ENCODE data around the gene CTXND1. TPM values are rescaled to one million over a fixed set of nuclear protein-coding genes. Genes with fewer than 3 reads are reported as not detected.

CTXND1 gene
- total and polyA plus RNA-seq, 2 experiments from 2014 or later: 0.05 TPM; not detected in 1

DNA sequence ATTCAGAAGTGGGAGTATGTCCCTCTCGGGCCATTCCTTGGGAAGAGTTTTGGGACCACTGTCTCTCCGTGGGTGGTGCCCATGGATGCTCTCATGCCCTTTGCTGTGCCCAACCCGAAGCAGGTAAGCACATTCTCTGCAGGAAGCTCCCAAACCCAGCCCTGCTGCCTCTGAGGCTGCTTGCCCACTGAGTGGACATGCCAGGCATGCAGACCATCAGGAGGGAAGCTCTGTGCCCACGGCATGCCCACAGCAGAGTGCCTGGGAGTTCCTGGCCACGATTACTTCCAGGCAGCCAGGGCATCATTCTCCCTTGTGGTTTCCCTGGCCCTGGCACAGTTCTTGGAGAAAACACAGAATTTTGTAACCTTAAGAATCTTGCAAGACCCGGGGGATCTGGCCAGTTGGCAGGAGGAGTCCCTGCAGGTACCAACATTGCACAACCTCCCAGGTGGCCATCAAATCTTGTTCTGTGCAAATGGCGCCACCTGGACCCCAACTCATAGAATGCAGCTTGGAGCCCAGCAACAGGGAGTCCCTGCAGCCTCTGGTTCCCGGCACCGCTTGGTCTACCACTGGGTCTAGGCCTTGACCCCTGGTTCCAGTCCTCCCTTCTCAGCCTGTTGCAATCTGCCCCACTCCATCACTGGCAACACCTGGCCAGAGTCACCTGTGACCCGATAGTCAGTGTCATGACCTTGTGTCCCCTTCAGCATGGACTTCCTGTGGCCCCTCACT, 78.8 kb downstream of the CTXND1 start:
- peaks cover 3% of the 10 kb centered on the region for H3K27me3 Mint-ChIP-seq (ENCODE audit: insufficient read depth, low read depth, poor library complexity)
- H2AFZ ChIP-seq: no peak overlapping the region
- no peak overlapping the region for H3K4me2 ChIP-seq
- H3K27ac Mint-ChIP-seq: no peak overlapping the region
- H3K4me1 ChIP-seq (ENCODE audit: insufficient read depth): no peaks in the 10 kb centered on the region
- H3K9me2 ChIP-seq (ENCODE audit: insufficient read depth): no peaks in the 10 kb centered on the region
- H3K4me1 Mint-ChIP-seq: no peaks in the 10 kb centered on the region; the same call in 2 of the 3 replicates
- H3F3A ChIP-seq (replicated peaks; ENCODE audit: low read depth): no peaks in the 10 kb centered on the region
- no peaks in the 10 kb centered on the region for H3K79me2 ChIP-seq (replicated peaks; ENCODE audit: insufficient read depth)
- TF ChIP-seq JUNB (IDR thresholded peaks at IDR 0.05; ENCODE audit: unreplicated experiment): no peak
- TF ChIP-seq, protein P1, sequence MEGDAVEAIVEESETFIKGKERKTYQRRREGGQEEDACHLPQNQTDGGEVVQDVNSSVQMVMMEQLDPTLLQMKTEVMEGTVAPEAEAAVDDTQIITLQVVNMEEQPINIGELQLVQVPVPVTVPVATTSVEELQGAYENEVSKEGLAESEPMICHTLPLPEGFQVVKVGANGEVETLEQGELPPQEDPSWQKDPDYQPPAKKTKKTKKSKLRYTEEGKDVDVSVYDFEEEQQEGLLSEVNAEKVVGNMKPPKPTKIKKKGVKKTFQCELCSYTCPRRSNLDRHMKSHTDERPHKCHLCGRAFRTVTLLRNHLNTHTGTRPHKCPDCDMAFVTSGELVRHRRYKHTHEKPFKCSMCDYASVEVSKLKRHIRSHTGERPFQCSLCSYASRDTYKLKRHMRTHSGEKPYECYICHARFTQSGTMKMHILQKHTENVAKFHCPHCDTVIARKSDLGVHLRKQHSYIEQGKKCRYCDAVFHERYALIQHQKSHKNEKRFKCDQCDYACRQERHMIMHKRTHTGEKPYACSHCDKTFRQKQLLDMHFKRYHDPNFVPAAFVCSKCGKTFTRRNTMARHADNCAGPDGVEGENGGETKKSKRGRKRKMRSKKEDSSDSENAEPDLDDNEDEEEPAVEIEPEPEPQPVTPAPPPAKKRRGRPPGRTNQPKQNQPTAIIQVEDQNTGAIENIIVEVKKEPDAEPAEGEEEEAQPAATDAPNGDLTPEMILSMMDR (conservative IDR thresholded peaks at IDR 0.05; ENCODE audit: low read depth in 2 of 2): peak; percentile 72 to 90
- TF ChIP-seq, protein P2, sequence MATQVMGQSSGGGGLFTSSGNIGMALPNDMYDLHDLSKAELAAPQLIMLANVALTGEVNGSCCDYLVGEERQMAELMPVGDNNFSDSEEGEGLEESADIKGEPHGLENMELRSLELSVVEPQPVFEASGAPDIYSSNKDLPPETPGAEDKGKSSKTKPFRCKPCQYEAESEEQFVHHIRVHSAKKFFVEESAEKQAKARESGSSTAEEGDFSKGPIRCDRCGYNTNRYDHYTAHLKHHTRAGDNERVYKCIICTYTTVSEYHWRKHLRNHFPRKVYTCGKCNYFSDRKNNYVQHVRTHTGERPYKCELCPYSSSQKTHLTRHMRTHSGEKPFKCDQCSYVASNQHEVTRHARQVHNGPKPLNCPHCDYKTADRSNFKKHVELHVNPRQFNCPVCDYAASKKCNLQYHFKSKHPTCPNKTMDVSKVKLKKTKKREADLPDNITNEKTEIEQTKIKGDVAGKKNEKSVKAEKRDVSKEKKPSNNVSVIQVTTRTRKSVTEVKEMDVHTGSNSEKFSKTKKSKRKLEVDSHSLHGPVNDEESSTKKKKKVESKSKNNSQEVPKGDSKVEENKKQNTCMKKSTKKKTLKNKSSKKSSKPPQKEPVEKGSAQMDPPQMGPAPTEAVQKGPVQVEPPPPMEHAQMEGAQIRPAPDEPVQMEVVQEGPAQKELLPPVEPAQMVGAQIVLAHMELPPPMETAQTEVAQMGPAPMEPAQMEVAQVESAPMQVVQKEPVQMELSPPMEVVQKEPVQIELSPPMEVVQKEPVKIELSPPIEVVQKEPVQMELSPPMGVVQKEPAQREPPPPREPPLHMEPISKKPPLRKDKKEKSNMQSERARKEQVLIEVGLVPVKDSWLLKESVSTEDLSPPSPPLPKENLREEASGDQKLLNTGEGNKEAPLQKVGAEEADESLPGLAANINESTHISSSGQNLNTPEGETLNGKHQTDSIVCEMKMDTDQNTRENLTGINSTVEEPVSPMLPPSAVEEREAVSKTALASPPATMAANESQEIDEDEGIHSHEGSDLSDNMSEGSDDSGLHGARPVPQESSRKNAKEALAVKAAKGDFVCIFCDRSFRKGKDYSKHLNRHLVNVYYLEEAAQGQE (IDR thresholded peaks at IDR 0.05; ENCODE audit: unreplicated experiment): no peak
- TF ChIP-seq ZNF114 (CRISPR knock-in tag; IDR thresholded peaks at IDR 0.05): no peak
- no peak overlapping the region for H3K4me3 Mint-ChIP-seq
- peaks cover 35% of the 10 kb centered on the region for H3K36me3 Mint-ChIP-seq (ENCODE audit: low read depth)
- DNase-seq (ENCODE audit: low spot score) (peak; percentile 87), ATAC-seq (peak; percentile 98)
- H4K20me1 ChIP-seq (replicated peaks; ENCODE audit: insufficient read depth): no peaks in the 10 kb centered on the region; the same call in 1 of the 2 replicates
- H3K36me3 ChIP-seq (ENCODE audit: insufficient read depth): no peaks in the 10 kb centered on the region
- H3K27ac ChIP-seq (ENCODE audit: low read depth): no peak overlapping the region
- H3K4me3 ChIP-seq: no peak overlapping the region
- peaks cover 2% of the 10 kb centered on the region; the same call in 1 of the 3 replicates for H3K9me3 Mint-ChIP-seq
- no peaks in the 10 kb centered on the region for H3K27me3 ChIP-seq (ENCODE audit: insufficient read depth)

DNA sequence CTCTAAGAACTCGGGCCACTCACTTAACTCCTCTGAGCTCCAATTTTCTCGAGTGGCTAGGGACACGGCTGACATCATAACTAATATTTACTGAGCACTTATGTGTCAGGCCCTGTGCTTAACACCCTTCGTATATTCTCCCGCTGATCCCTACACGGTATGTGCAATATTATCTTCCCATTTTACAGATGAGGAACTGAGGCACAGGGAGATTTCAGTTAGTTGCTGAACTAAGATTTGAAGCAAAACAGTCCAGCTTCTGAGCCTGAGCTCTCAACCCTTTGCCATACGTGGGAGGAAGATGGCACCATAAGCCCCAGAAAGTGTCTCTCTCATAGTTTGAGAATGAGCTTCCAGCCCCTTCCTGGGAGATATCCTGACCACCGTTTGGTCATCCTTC, 79.6 kb downstream of the CTXND1 start:
- Mint-ChIP-seq H3K4me3 (no peak overlapping the region), H3K27ac (no peak overlapping the region), H3K36me3 (ENCODE audit: low read depth) (peaks cover 38% of the 10 kb centered on the region), H3K27me3 (ENCODE audit: insufficient read depth, low read depth, poor library complexity) (peaks cover 3% of the 10 kb centered on the region), H3K9me3 (peaks cover 2% of the 10 kb centered on the region; the same call in 1 of the 3 replicates), H3K4me1 (no peaks in the 10 kb centered on the region; the same call in 2 of the 3 replicates)
- Histone ChIP-seq H3K27ac (ENCODE audit: low read depth) (no peak overlapping the region), H3K27me3 (ENCODE audit: insufficient read depth) (no peaks in the 10 kb centered on the region), H3K4me1 (ENCODE audit: insufficient read depth) (no peaks in the 10 kb centered on the region), H3K36me3 (ENCODE audit: insufficient read depth) (no peaks in the 10 kb centered on the region), H3K9me2 (ENCODE audit: insufficient read depth) (no peaks in the 10 kb centered on the region), H3K79me2 (replicated peaks; ENCODE audit: insufficient read depth) (no peaks in the 10 kb centered on the region), H3K4me3 (no peak overlapping the region), H3K4me2 (no peak overlapping the region), H4K20me1 (replicated peaks; ENCODE audit: insufficient read depth) (no peaks in the 10 kb centered on the region; the same call in 1 of the 2 replicates), H3F3A (replicated peaks; ENCODE audit: low read depth) (no peaks in the 10 kb centered on the region), H2AFZ (no peak overlapping the region)
- DNase-seq (ENCODE audit: low spot score) (no peak), ATAC-seq (no peak)
- TF ChIP-seq CREB1 (CRISPR knock-in tag; IDR thresholded peaks at IDR 0.05; ENCODE audit: low read depth) (no peak), STAT1 (IDR thresholded peaks at IDR 0.05; ENCODE audit: unreplicated experiment) (no peak)
- TF ChIP-seq, protein P1 (conservative IDR thresholded peaks at IDR 0.05; ENCODE audit: low read depth in 2 of 2): no peak

Data from GM23338 (cell line).